Cardiac muscle cell (in vitro differentiated cells and primary cell): ENCODE results near the gene ACTN1. TPM values are rescaled to one million over a fixed set of nuclear protein-coding genes. Genes with fewer than 3 reads are reported as not detected.

Source experiments
- DNase-seq, 2 donors: peaks; one replicate each; pipeline versions ENCODE4 v3.0.0 to v3.0.0-alpha.2; 2010 to 2017; ENCODE audit warnings: low read depth in 1 of 2, low spot score in 1 of 2
- H3K27ac ChIP-seq: fragments of 200-600 bp; sonication (generic); 2 replicates; pipeline ENCODE4 v1.5.1; 2016
- H3K27me3 ChIP-seq: fragments of 200-600 bp; sonication (generic); 2 replicates; pipeline ENCODE4 v1.6.0; 2016; ENCODE audit warnings: control low read depth
- H3K36me3 ChIP-seq: fragments of 200-600 bp; sonication (generic); 2 replicates; pipeline ENCODE4 v1.5.1; 2016; ENCODE audit warnings: control low read depth
- H3K4me1 ChIP-seq: fragments of 200-600 bp; sonication (generic); 2 replicates; pipeline ENCODE4 v1.8.1; 2017; ENCODE audit warnings: low read depth, mild to moderate bottlenecking, mixed run types
- H3K4me3 ChIP-seq: fragments of 200-600 bp; sonication (generic); 2 replicates; pipeline ENCODE4 v1.5.1; 2016; ENCODE audit warnings: mild to moderate bottlenecking
- H3K9me3 ChIP-seq: fragments of 200-600 bp; sonication (generic); 2 replicates; pipeline ENCODE4 v1.5.1; 2017; ENCODE audit warnings: low read depth, mild to moderate bottlenecking, control low read depth
- polyA plus RNA-seq: library from polyadenylated mRNA; unstranded; fragments of >200 nt; fragmentation: Nextera tagmentation; extraction: Ambion mirVana; gene quantifications from 2 replicates; pipeline ENCODE4 v1.2.1, GENCODE V29; 2016
- total RNA-seq: library from RNA; depleted of rRNA; stranded (reverse); fragments of >200 nt; gene quantifications from 2 replicates; pipeline ENCODE4 v1.2.3, GENCODE V29; 2016
- TF ChIP-seq, protein P1 (sequence below): IDR thresholded peaks from 2 replicates; pipeline ENCODE4 v1.5.1; 2012; ENCODE audit warnings: low read depth, mild to moderate bottlenecking, low read length

ACTN1 gene
- total and polyA plus RNA-seq, 2 experiments from 2014 or later, result 167 to 202 TPM

GRCh38 chr14:68825729-68826128, 153.4 kb downstream of the ACTN1 start:
- Histone ChIP-seq H3K27me3 (no peaks in the 10 kb centered on the region), H3K4me1 (no peaks in the 10 kb centered on the region), H3K36me3 (no peaks in the 10 kb centered on the region), H3K27ac (no peak overlapping the region), H3K4me3 (no peak overlapping the region), H3K9me3 (no peaks in the 10 kb centered on the region)
- DNase-seq, result no peak
- TF ChIP-seq, protein P1, sequence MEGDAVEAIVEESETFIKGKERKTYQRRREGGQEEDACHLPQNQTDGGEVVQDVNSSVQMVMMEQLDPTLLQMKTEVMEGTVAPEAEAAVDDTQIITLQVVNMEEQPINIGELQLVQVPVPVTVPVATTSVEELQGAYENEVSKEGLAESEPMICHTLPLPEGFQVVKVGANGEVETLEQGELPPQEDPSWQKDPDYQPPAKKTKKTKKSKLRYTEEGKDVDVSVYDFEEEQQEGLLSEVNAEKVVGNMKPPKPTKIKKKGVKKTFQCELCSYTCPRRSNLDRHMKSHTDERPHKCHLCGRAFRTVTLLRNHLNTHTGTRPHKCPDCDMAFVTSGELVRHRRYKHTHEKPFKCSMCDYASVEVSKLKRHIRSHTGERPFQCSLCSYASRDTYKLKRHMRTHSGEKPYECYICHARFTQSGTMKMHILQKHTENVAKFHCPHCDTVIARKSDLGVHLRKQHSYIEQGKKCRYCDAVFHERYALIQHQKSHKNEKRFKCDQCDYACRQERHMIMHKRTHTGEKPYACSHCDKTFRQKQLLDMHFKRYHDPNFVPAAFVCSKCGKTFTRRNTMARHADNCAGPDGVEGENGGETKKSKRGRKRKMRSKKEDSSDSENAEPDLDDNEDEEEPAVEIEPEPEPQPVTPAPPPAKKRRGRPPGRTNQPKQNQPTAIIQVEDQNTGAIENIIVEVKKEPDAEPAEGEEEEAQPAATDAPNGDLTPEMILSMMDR, result no peak

DNA sequence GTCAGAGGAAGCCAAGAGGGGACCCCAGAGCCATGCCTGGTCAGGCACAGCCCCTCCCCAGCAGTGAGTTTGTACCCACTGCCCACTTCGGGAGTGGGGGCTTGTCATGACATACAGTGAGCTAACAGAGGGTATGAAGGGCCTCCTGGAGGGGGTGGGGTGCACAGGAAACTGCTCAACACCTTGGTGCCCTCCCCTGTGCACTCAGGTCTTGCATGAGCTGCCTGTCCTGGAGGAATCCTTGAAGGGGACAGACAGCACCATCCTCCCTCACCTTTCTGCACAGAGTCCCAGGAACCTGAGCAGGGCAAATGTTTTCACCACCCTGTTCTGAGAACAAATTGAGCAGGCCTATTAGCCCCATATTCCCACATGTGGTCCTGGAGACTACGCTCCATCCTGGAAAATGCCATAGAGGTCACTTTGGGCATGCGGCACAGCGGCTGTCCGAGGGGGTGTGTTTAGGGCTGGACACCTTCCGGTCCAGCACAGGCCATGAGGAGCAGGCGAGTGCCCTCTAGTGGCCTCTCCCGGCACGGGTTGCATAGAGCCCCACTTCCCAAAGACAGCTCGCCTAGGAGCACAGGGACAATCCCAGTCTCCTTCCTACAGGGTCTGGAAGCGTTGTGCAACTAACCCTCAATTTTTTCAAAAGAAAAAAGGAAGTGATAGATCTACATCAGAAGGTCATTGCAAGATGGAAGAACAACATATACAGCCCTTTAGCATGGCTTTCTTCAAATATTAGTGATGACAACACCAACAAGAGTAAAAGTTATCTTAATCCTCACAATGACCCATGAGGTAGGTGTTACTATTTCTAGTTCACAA, 154.4 kb downstream of the ACTN1 start:
- Histone ChIP-seq H3K27ac (no peak overlapping the region), H3K4me1 (peaks cover under 1% of the 10 kb centered on the region), H3K9me3 (no peaks in the 10 kb centered on the region), H3K4me3 (no peak overlapping the region), H3K36me3 (no peaks in the 10 kb centered on the region), H3K27me3 (no peaks in the 10 kb centered on the region)
- peak; percentile 81 to 87 for DNase-seq
- TF ChIP-seq, protein P1, result peak; percentile 94

GRCh38 chr14:68824207-68824516, 154.9 kb downstream of the ACTN1 start:
- H3K27me3 ChIP-seq, result no peaks in the 10 kb centered on the region
- TF ChIP-seq, protein P1, result no peak
- no peak for DNase-seq
- H3K27ac ChIP-seq, result no peak overlapping the region
- no peaks in the 10 kb centered on the region for H3K9me3 ChIP-seq
- no peaks in the 10 kb centered on the region for H3K36me3 ChIP-seq
- H3K4me1 ChIP-seq, result peaks cover 5% of the 10 kb centered on the region
- H3K4me3 ChIP-seq, result no peak overlapping the region

Other genes starting within 250 kb of the ACTN1 start
- gene ZFP36L1, start 186.2 kb downstream of the ACTN1 start, total RNA-seq, result 822 and 1,327 TPM in 2 replicates
- 219 and 454 TPM in 2 replicates for gene ZFP36L1, start 186.2 kb downstream of the ACTN1 start, polyA plus RNA-seq
- gene DCAF5, start 173.8 kb upstream of the ACTN1 start, total RNA-seq, result 48.7 and 50.0 TPM in 2 replicates
- gene DCAF5, start 173.8 kb upstream of the ACTN1 start, polyA plus RNA-seq, result 58.2 and 73.3 TPM in 2 replicates
- 18.7 and 21.4 TPM in 2 replicates for gene EXD2, start 212.2 kb upstream of the ACTN1 start, total RNA-seq
- gene EXD2, start 212.2 kb upstream of the ACTN1 start, polyA plus RNA-seq, result 20.3 and 28.7 TPM in 2 replicates